ENCODE data around the gene CFAP97. TPM values are rescaled to one million over a fixed set of nuclear protein-coding genes. Genes with fewer than 3 reads are reported as not detected.
"Not testable (repeated sequence)": the region's sequence is repeated elsewhere in the genome, so short reads cannot be mapped to it uniquely, and the experiment has no call there.

Gene CFAP97
- total RNA-seq, 2 experiments from 2014 or later = 49.2 to 49.3 TPM

- H3K27ac Mint-ChIP-seq = no peak overlapping the region
- H3K4me1 Mint-ChIP-seq = peaks cover 23% of the 10 kb centered on the region
- H3K9me3 Mint-ChIP-seq = no peaks in the 10 kb centered on the region
- no peak for DNase-seq
- H3K27me3 Mint-ChIP-seq = no peaks in the 10 kb centered on the region
- H3K4me3 Mint-ChIP-seq = peak overlapping the region; percentile 84
- peaks cover 2% of the 10 kb centered on the region for H3K36me3 Mint-ChIP-seq
These were observed 7.8 kb upstream of the CFAP97 start for GRCh38 chr4:185211641-185212040.

- Mint-ChIP-seq H3K27ac (no peak overlapping the region), H3K36me3 (peaks cover 2% of the 10 kb centered on the region), H3K4me3 (peak overlapping the region; percentile 84), H3K9me3 (no peaks in the 10 kb centered on the region), H3K27me3 (no peaks in the 10 kb centered on the region), H3K4me1 (peaks cover 21% of the 10 kb centered on the region)
- no peak for DNase-seq
These were observed 7.2 kb upstream of the CFAP97 start for GRCh38 chr4:185211035-185211434.

GRCh38 chr4:185210102-185210981 is 6.5 kb upstream of the CFAP97 start:
- no peaks in the 10 kb centered on the region for H3K9me3 Mint-ChIP-seq
- peak overlapping the region; percentile 69 for H3K27ac Mint-ChIP-seq
- peak overlapping the region; percentile 84 for H3K4me3 Mint-ChIP-seq
- peaks cover 2% of the 10 kb centered on the region for H3K36me3 Mint-ChIP-seq
- no peaks in the 10 kb centered on the region for H3K27me3 Mint-ChIP-seq
- peak; percentile 59 for DNase-seq
- H3K4me1 Mint-ChIP-seq = peaks cover 27% of the 10 kb centered on the region

- not testable (repeated sequence) for H3K27me3 Mint-ChIP-seq, H3K27ac Mint-ChIP-seq, H3K9me3 Mint-ChIP-seq, DNase-seq, H3K4me3 Mint-ChIP-seq, H3K36me3 Mint-ChIP-seq
- peaks cover 32% of the 10 kb centered on the region for H3K4me1 Mint-ChIP-seq
These were observed 6.0 kb upstream of the CFAP97 start for GRCh38 chr4:185209852-185210101.

GRCh38 chr4:185209031-185209851 is 5.4 kb upstream of the CFAP97 start, which contains the start of gene SNX25:
SNX25 (plus strand) TSS chr4:185209598; CDS start chr4:185209827, 229 bp downstream.
- Mint-ChIP-seq H3K36me3 (peaks cover 2% of the 10 kb centered on the region), H3K9me3 (no peaks in the 10 kb centered on the region), H3K4me3 (peak within 1 kb of the TSS; percentile 87), H3K27me3 (no peaks in the 10 kb centered on the region), H3K4me1 (peaks cover 36% of the 10 kb centered on the region), H3K27ac (peak within 1 kb of the TSS; percentile 78)
- DNase-seq = peak; percentile 93

- Mint-ChIP-seq H3K27ac (no peak overlapping the region), H3K36me3 (peaks cover 1% of the 10 kb centered on the region), H3K9me3 (no peaks in the 10 kb centered on the region), H3K4me3 (no peak overlapping the region), H3K4me1 (peaks cover 37% of the 10 kb centered on the region), H3K27me3 (no peaks in the 10 kb centered on the region)
- no peak for DNase-seq
These were observed 3.7 kb upstream of the CFAP97 start for GRCh38 chr4:185207466-185207865.

GRCh38 chr4:185205697-185206342 is 2.0 kb upstream of the CFAP97 start:
- no peaks in the 10 kb centered on the region for H3K9me3 Mint-ChIP-seq
- no peak overlapping the region for H3K4me3 Mint-ChIP-seq
- no peak overlapping the region for H3K27ac Mint-ChIP-seq
- H3K4me1 Mint-ChIP-seq = peaks cover 39% of the 10 kb centered on the region
- DNase-seq = no peak
- peaks cover 7% of the 10 kb centered on the region for H3K36me3 Mint-ChIP-seq
- H3K27me3 Mint-ChIP-seq = no peaks in the 10 kb centered on the region

GRCh38 chr4:185205073-185205472 is 1.3 kb upstream of the CFAP97 start:
- not testable (repeated sequence) for DNase-seq, H3K9me3 Mint-ChIP-seq, H3K27me3 Mint-ChIP-seq, H3K36me3 Mint-ChIP-seq, H3K27ac Mint-ChIP-seq
- H3K4me1 Mint-ChIP-seq = peaks cover 43% of the 10 kb centered on the region
- peak overlapping the region; percentile 81 for H3K4me3 Mint-ChIP-seq

- Mint-ChIP-seq H3K27ac (peak overlapping the region; percentile 92), H3K36me3 (peaks cover 13% of the 10 kb centered on the region), H3K9me3 (no peaks in the 10 kb centered on the region), H3K4me1 (peaks cover 43% of the 10 kb centered on the region), H3K4me3 (peak overlapping the region; percentile 81), H3K27me3 (no peaks in the 10 kb centered on the region)
- no peak for DNase-seq
These were observed 574 bp upstream of the CFAP97 start for GRCh38 chr4:185204238-185204910.

- peaks cover 16% of the 10 kb centered on the region for H3K36me3 Mint-ChIP-seq
- no peaks in the 10 kb centered on the region for H3K9me3 Mint-ChIP-seq
- H3K4me3 Mint-ChIP-seq = peak overlapping the region; percentile 93
- no peak for DNase-seq
- peak overlapping the region; percentile 95 for H3K27ac Mint-ChIP-seq
- H3K4me1 Mint-ChIP-seq = peaks cover 37% of the 10 kb centered on the region
- no peaks in the 10 kb centered on the region for H3K27me3 Mint-ChIP-seq
These were observed 765 bp downstream of the CFAP97 start for GRCh38 chr4:185202984-185203485.

- peak overlapping the region; percentile 95 for H3K27ac Mint-ChIP-seq
- H3K36me3 Mint-ChIP-seq = peaks cover 16% of the 10 kb centered on the region
- no peaks in the 10 kb centered on the region for H3K27me3 Mint-ChIP-seq
- H3K4me3 Mint-ChIP-seq = peak overlapping the region; percentile 93
- peak; percentile 28 for DNase-seq
- no peaks in the 10 kb centered on the region for H3K9me3 Mint-ChIP-seq
- H3K4me1 Mint-ChIP-seq = peaks cover 37% of the 10 kb centered on the region
These were observed 1.5 kb downstream of the CFAP97 start for GRCh38 chr4:185201977-185202962.

GRCh38 chr4:185198189-185198588 is 5.6 kb downstream of the CFAP97 start:
- not testable (repeated sequence) for H3K27me3 Mint-ChIP-seq, DNase-seq, H3K27ac Mint-ChIP-seq, H3K9me3 Mint-ChIP-seq, H3K4me3 Mint-ChIP-seq
- Mint-ChIP-seq H3K36me3 (peaks cover 22% of the 10 kb centered on the region), H3K4me1 (peaks cover 33% of the 10 kb centered on the region)

GRCh38 chr4:185196437-185196836 is 7.4 kb downstream of the CFAP97 start:
- Mint-ChIP-seq H3K4me1 (peaks cover 27% of the 10 kb centered on the region), H3K27ac (no peak overlapping the region)

More at GRCh38 chr4:185196437-185196836, 7.4 kb downstream of the CFAP97 start:
- no peaks in the 10 kb centered on the region for H3K27me3 Mint-ChIP-seq
- H3K9me3 Mint-ChIP-seq = no peaks in the 10 kb centered on the region
- no peak overlapping the region for H3K4me3 Mint-ChIP-seq
- H3K36me3 Mint-ChIP-seq = peaks cover 20% of the 10 kb centered on the region
- no peak for DNase-seq
